Body of pancreas (tissue), 4 donors: Measurements from ENCODE around the gene ERBB3.

Experiments used
- CTCF ChIP-seq, 7 experiments: fragments of 450-650 bp in 4 of 7; fragments of 200-600 bp in 3 of 7; sonication (generic) in 3 of 7; IDR thresholded peaks; one replicate each; pipeline ENCODE4 v1.5.1; 2016 to 2019; ENCODE audit warnings: antibody characterized with exemption in 7 of 7
- POLR2A ChIP-seq, 3 donors: fragments of 450-650 bp; IDR thresholded peaks; one replicate each; pipeline ENCODE4 v1.6.1; 2016; ENCODE audit warnings: antibody characterized with exemption in 3 of 3, mild to moderate bottlenecking in 2 of 3

- TF ChIP-seq CTCF (IDR thresholded peaks at IDR 0.05) (no peak), POLR2A (IDR thresholded peaks at IDR 0.05) (no peak)
Measured at GRCh38 chr12:56087220-56087619, 7.3 kb downstream of the ERBB3 start.
